Right forelimb (tissue), 1 donor: ENCODE measurements around the gene PCARE.
"Not testable (repeated sequence)": the region's sequence is repeated elsewhere in the genome, so short reads cannot be mapped to it uniquely, and the experiment has no call there.

Source experiments
- DNase-seq: peaks from one replicate; pipeline ENCODE4 v3.0.0-alpha.2; 2018

Gene PCARE

DNA sequence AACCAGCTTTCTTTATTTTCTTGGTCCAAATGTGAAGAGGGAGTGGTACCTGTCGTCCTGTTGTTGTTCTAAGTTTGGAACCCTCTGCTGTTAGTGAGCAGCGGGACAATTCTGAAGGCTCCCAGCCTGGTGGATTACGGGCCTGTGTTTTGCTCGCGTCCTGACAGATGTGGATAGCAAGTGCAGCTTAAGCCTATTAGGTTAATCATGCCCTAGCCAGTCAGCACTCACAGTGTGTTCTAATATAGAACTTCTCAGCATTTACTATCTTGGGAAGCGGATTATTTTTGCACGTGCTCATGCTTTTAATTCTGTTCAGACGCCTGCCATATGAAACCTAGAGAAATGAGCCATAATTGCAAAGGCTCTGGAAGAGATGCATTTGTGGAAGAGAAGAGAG lies at the start of gene PCARE:
TSS of gene PCARE (minus strand) at position 113 of the 400 bp plus-strand sequence. CDS start 262 bp downstream, outside the sequence.
- no peak for DNase-seq

DNA sequence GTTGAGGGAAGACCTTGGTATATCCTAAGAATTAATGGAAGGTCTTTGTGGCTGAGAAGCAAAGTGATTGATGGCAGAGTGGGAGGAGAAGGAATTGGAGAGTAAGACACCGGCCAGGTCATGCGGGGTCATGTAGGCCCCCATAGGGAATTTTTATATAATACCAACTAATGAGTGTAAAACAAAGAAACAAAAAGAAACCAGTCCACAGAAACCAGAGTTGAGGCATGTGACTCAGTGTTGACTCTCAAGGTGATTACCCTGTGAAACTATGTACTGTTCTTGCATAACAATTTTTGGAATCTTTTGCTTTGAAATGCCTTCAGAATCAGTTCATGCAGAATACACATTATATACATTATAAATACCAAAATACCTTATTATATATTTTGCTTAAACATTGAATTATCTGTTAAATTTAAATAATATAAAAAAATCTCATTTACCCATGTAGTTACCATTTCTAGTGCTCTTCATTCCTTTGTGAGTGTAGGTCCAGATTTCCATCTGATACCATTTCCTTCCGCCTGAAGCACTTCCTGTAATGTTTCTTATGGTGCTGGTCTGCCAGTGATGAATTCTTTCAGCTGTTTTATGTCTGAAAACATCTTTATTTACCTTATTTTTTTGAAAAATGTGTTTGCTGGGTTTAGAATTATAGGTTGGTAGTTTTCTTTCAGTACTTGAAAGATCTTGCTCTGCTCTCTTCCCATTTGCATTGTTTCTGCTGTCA lies 49.5 kb upstream of the PCARE start:
- DNase-seq = no peak

DNA sequence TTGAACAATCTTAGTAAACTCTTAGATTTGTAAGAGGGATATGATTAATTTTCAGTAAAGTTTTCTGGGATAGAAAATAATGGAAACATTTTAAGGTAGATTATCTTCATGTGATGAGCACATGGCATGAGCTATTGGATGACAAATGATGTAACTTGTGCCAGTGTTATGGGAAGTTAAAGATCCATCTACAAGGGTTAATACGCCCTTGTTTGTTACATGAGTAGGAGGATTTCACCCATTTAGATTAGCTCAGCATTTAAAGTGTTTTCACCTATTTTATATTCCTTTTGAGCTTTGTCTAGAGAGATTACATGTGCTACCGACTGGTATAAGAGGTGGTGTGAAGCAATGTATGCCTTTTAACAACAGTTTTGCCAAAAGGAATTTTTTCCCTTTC lies 46.5 kb upstream of the PCARE start:
- no peak for DNase-seq

DNA sequence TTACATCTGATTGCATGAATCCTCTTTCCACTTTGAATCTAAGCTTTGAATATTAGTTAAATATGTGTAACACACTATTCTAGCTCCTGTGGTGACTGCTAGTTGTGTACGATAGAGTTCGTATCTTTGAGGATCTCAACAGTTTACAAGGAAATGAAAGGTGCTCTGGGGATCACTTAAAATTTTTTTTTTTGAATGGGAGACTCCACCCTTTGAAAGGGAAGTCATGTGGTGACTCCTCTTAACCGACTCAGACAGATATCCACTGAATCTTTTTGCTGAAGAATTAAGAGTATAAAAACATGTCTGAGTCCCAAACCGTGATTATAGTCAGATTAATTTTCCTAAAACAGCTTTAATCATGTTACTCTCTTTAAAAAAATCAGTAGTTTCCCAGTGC lies 44.9 kb upstream of the PCARE start:
- DNase-seq = no peak

DNA sequence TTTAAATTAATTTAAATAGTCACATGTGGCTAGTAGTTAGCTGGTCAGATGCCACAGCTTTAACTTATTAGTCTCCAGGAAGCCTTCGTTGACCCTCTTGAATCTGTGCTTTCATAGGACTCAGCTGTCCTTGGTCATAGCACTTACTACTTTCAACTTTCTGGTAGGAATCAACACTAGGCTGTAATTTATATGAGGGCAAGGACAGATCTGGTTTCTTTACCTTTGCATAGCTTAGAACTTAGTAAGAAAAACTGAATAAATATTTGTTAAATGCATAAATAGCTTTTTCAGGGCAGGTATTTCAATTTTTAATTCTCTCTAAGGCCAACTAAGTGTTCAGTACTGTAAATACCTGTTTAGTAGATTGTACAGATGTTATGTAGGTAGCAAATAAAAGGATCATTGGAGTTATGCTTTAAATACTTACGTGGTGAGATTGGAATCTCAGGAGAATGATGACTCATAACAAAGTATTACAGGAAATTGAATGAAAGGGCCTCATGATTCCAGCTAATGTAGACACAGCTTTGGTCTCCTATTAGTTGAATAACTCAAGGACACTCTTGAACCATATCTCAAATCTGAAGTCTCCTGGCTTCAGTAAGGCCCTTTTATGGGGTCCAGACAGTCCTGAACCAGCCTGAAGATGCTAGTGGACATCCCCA lies 43.4 kb upstream of the PCARE start:
- no peak for DNase-seq

DNA sequence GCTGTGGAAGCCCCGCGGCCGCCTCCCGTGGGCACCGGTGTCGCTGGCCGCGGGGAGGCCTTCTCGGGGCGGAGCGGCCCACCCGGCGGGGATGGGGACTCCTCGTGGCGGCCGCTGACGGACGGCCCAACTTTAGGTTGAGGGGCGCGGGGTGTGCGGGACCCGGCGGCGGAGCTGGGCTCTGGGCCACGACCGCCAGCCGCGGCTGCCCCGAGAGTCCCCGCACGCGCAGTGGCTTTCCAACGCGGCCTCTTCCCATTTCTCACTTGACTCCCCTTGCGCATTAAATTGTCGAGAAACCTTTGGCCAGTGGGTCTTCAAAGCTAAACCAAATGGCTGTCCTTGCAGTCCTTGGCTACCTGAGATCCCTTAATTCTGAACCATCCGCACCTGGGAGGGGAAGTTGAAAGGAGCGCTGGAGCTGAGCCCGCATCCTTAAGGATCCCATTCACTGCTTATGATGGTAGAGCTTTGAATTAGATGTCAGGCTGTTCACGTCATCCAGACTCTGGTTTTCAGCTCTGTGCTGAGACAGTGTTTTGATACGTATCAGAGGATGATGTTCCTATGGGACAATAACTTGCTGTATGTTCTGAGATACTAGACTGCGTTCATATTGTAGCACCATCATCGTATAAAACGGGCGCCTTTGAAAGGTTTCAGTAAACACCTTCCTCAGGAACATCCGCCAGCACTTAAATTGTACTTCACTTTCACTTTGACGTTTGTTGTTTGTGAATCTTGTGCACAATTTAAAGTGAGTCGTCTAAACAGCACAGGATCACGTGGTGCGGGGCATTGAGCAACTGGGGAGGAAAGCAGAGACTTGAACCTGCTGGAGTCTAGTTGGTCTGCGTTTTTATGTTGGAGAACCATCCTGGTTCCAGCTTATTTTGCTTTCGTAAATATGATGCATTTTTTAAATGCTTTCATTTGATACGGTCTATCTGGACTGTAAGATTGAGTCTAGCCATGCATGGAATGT lies 41.8 kb upstream of the PCARE start:
- DNase-seq = peak; percentile 54

DNA sequence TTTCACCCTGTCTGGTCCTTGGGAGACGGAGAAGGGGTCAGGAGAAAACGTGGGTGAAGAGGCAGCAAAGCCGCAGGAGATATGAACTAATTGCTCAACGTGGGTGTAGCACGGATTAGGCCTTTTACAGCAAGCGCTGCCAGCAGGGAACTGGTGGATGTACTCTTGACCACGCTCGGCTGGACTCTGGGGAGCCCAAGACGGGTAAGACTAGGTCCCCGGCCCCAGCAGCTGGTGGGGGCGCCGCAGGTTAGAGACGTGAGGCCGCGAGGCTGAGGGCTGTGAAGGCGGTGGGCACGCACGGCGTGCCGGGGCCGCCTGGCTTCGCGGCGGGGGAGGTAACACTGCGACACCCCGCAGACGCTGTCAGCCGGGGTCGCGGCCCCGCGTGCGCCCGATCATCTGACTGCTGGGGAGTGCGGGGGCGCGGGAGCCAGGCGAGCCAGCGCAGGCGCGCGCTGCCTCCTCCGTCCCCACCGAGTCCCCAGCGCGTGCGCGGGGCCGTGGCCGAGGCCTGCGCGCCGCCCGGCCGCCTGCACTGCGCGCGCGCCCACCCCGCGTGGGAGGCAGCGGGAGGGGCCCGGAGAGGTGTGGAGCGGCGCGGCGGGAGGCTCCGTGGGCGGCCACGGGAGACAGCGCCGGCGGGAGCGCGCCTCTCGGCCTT lies 40.8 kb upstream of the PCARE start, which contains the start of gene CLIP4:
TSS of gene CLIP4 (plus strand) at position 470 of the 664 bp plus-strand sequence. CDS start 5,974 bp downstream, outside the sequence.
- peak; percentile 68 for DNase-seq

DNA sequence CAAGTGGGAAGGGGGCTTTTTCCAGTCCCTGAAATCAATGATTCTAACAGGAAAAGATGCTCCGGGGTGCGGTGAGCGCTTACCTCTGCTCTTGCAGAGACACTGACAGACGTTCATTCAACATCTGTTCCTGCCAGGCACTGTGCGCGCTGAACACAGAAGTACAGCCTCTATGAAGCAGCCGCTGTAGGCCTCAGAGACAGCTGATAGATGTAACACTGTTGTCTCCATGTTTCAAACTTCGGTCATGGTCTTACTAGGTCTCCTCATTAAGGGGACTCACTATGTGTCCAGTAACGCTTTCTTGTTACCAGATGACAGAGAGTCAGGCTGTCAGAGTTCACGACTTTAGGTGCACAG lies 40.2 kb upstream of the PCARE start:
- DNase-seq = peak; percentile 44

DNA sequence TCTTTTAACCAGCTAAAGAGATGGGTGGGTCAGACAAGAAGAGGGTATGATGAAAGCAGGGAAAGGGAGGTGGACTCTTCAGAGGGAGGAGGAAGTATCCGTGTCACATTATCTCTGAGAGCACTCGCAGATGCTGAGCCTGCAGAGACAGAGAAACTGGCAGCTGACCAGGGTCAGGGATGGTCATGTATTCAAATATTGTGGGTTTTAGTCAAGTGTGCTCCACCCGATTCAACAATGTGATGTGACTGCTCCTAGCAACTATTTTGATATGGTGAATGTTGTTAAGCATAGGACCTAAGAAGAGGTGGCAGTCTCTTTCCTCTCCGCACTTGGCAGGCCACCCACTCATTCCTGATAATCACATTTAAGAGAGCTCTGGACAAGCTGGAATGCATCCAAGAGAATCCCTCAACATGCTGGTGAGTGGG lies 39.6 kb upstream of the PCARE start:
- no peak for DNase-seq

DNA sequence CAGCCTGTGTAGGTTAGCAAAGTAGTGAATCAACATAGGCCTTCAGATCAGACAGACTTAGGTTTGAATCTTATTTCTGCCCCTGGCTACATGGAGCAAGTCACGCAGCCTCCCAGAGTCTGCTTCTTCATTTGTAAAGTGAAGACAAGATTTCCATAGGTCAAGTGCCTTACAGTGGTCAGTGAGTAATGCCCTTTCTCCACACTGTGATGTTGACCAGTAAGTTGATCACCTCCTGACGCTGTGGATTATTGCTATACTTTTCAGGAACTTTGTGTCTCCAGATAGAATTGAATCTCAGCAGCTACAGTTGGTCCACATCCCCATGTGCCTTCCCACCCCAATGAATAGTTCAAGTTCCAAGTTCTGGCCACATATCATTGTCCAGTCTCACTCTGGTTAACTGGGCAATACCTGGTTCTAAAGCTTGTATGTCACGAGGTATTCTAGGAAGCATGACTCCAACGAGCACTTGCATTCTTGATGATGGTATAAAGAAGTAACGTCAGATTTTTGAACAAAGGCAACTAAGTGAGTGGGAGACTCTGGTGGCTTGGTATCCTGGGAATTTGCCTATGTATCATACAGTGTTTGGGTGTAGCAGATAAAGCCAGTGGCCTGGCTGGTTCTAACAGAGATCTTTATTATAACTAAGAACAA lies 38.8 kb upstream of the PCARE start:
- no peak for DNase-seq

DNA sequence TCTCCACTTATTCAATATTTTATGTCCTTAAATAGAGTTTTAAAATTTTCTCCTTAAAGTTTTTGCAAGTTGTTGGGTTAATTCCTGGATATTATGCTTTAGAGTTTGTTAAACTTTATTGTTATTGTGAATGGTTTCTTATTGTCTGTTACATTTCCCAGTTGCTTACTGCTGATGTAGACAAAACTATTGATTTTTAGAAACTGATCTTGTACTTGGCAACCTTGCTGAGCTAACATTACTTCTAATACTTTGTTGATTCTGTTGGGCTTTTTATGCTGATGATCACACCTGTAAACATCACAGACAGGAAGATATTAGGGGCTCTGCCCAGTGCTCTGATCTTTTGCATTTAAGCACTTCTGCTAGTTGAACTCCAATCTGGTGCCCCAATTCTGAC lies 38.1 kb upstream of the PCARE start:
- no peak for DNase-seq

DNA sequence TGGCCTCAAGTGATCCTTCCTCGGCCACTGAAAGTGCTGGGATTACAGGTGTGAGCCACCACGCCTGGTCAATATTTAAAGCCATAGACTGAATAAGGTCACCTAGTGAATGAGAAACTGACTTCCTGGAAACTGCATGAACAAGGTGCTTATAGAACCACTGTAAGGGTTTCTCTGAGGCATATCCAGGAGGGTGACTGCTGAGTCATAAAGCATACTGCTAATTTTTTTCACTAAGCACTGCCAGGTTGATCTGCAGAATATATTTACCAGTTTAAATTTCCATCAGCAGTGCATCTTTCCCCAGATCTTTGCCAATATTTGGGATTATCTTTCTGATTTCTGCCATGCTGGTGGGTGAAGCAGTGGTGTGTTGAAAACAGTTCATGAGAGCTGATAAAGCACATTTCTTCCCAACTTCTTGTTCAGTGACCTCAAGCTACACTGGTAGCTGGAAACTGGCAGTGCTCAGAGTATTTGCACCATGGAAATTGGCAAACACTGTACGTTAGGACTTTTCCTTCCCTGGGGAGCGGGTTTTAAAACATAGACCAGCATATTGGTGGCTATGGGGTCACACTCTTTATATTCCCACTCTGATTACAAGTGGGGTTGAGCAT lies 36.7 kb upstream of the PCARE start:
- DNase-seq = no peak

DNA sequence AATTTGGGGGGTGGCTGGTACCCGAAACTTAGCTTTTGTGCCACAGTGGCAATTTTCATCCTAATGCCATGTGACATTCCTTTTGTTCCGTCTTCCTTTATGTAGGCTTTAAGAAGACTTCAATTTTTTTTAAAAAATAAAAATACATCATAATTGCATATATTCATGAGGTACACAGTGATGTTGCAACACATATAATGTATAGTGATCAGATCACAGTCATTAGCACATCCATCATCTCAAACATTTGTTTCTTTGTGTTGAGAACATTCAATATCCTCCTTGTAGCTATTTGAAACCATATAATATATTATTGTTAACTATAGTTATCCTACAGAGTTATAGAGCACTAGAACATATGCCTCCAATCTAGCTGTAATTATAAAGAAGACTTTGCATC lies 34.9 kb upstream of the PCARE start:
- no peak for DNase-seq

DNA sequence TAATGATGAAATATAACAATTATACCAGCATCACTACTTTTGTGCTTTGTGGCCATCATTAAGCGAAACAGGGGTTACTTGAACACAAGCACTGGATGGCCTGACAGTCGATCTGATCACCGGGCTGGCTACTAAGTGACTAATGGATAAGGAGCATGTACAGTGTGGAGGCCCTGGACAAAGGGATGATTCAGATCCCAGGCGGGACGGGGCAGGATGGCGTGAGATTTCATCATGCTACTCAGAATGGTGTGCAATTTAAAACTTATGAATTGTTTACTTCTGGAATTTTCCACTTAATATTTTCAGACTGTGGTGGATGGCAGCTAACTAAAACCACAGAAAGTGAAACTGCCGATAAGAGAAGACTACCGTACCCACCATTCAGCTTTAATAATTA lies 33.9 kb upstream of the PCARE start:
- no peak for DNase-seq

DNA sequence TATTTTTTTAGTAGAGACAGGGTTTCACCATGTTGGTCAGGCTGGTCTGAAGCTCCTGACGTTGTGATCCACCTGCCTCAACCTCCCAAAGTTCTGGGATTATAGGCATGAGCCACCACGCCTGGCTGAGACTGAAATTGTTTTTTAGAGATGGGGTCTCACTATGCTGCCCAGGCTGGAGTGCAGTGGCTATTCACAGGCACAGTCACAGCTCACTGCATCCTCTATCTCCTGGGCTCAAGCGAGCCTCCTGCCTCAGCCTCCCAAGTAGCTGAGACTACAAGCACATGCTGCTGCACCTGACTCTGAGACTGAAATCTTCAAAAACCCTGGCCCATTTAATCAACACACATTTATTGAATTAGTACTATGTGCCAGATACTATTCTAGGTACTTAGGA lies 33.2 kb upstream of the PCARE start:
- DNase-seq = not testable (repeated sequence)

DNA sequence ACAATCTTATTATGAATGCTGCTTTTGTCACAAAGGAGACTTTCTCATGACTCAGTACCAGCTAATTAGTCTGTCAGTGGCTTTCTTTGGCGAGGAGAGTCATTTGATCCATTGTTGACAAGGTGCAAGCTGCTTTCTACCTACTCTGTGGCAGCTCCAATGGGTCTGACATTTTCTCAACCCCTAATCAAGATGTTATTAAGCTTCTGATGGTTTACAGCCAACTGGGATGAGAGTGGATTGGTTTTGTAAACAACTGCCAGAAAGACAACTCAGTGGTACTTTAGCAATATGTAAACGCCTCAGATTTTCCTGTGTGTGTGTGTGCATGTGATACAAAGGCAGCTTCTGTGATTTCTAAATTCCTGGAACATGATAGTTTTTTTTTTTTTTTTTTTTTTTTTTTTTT lies 32.7 kb upstream of the PCARE start:
- DNase-seq = no peak

DNA sequence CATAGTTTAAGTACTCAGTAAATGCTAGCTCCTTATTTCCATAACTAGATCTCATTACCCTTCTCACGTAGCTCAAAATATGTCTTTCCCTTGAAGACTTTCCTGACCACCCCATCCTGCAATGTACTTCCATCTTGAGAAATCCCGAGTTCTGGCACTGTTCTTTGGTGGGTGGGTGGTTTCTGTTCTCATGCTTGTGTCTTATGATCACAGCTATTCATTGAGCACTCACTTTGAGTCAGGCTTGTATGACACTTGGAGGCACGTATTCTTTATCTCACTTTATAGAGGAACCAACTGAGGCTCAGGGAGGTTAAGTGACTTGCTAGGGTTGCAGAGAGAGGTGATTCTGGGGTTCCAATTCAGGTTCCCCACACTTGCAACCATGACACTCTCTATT lies 31.9 kb upstream of the PCARE start:
- DNase-seq = no peak

DNA sequence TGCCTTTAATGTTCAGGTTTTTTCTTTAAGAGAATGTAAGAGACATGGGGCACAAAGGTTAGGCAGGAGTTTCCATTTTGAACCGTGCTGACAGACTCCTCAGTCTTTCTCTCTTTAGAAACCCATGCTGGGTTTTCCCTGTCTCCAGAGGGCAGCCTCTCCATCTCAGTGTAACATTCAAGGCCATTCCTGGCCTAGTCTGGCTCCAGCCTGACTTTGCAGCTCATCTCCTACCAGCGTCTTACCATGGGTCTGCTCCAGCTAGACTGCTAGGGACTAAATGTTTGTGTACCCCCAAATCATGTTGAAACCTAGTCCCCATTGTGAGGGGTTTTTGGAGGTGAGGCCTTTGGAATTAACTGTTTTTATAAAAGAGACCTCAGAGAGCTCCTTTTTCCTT lies 31.1 kb upstream of the PCARE start:
- DNase-seq = no peak

DNA sequence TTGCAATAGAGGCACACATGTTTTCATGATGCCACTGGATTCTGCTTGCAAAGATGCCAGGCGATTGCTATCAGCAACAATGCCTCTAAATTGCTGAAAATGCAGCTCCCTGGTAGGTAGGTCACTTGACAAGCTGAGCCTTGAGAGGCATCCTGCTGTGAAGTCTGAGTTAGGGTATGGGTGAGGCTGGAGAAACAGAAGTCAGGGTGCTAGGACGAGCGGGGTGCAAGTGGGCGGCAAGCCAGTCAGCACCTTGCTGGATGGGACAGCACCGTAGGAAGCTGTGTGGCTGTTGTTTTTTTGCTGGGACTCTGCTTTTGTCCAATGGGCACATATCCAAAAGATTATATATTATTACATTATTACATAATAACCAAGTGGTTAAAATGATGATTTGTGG lies 30.4 kb upstream of the PCARE start:
- no peak for DNase-seq

DNA sequence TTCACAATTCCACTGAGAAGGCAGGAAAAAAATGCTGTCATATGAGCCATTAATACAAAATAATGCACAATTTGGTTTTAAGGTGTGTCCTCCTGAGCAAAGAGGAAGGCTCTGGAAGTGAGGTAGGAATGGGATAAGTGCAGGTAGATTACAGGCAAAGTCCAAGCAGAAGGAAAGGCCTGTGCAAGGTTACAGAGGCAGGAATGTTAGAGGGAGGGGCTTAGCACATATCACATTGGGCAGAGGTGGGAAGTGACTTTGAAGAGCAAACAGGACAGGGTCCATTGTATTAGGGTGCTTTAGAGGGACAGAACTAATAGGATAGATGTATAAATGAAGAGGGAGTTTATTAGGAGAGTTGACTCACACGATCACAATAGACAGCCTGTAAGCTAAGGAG lies 26.2 kb upstream of the PCARE start:
- no peak for DNase-seq

DNA sequence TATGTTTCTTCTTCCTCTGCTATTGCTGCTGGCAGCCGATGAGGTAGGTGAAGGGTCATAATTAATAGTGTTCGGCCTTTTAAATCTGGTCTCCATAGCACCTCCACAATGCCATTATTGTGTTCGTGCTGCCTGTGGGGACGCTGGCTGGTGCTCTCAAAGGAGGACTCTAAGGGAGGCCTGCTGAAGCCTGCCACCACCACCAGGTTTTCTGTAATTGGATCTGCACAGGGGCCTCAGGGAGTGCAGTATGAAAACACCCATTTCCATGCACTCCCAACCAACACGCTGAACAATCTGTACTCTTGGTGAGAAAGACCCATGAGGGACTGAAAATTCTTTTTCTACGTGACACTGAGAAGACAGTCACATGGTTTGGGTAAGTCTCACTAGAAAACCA lies 23.2 kb upstream of the PCARE start:
- DNase-seq = no peak

DNA sequence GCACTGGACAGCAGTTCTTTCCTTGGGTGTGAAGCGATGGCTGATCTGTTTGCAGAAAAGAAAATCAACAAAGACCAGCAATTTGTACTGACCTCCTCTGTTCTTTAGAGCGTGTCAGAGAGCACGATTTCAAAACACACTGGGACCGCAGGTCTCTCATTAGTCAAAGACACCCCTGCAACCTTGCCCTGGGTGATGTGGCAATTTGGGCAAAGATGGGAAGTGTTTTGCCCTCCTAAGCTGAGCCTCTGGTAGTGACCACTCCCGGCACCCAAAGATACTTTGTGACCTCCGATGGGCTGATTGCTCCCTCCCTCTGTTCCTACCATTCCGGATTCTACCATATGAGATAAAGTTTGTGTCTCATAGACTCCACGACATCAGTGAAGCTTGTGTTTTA lies 22.6 kb upstream of the PCARE start:
- DNase-seq = no peak
